GM23248 (cell line): ENCODE results near the gene TRIM21. TPM values are rescaled to one million over a fixed set of nuclear protein-coding genes. Genes with fewer than 3 reads are reported as not detected.
A peak's percentile ranks its signal among the peaks of the same experiment; 100 is the strongest.

Experiments used
- DNase-seq: peaks from one replicate; pipeline ENCODE4 v3.0.0-alpha.2; 2015
- H2AFZ ChIP-seq: fragments of 200-600 bp; sonication (generic); 2 replicates; pipeline ENCODE4 v1.6.1; 2016; ENCODE audit warnings: antibody characterized with exemption
- H3F3A ChIP-seq: fragments of 200-600 bp; sonication (generic); 2 replicates; pipeline ENCODE4 v1.6.1; 2016; ENCODE audit warnings: mild to moderate bottlenecking, antibody characterized with exemption, mixed run types; ENCODE audit not compliant: insufficient read depth
- H3K27ac ChIP-seq: fragments of 200-600 bp; sonication (generic); 2 replicates; pipeline ENCODE4 v1.5.1; 2016; ENCODE audit warnings: mild to moderate bottlenecking
- H3K27me3 ChIP-seq: fragments of 200-600 bp; sonication (generic); replicated peaks from 2 replicates; pipeline ENCODE4 v1.6.1; 2016; ENCODE audit warnings: mild to moderate bottlenecking; ENCODE audit not compliant: insufficient read depth
- H3K36me3 ChIP-seq: fragments of 200-600 bp; sonication (generic); 2 replicates; pipeline ENCODE4 v1.6.1; 2016; ENCODE audit warnings: low read depth, mild to moderate bottlenecking
- H3K4me1 ChIP-seq: fragments of 200-600 bp; sonication (generic); 2 replicates; pipeline ENCODE4 v1.6.1; 2016; ENCODE audit warnings: mild to moderate bottlenecking; ENCODE audit not compliant: insufficient read depth
- H3K4me2 ChIP-seq: fragments of 200-600 bp; sonication (generic); one replicate; pipeline ENCODE4 v1.6.1; 2016; ENCODE audit warnings: mild to moderate bottlenecking; ENCODE audit not compliant: unreplicated experiment
- H3K4me3 ChIP-seq: fragments of 200-600 bp; sonication (generic); 2 replicates; pipeline ENCODE4 v1.5.1; 2016; ENCODE audit warnings: mild to moderate bottlenecking
- H3K79me2 ChIP-seq: fragments of 200-600 bp; sonication (generic); 2 replicates; pipeline ENCODE4 v1.6.1; 2016; ENCODE audit warnings: mild to moderate bottlenecking; ENCODE audit not compliant: insufficient read depth
- H3K9ac ChIP-seq: fragments of 200-600 bp; sonication (generic); 2 replicates; pipeline ENCODE4 v1.6.1; 2016; ENCODE audit warnings: mild to moderate bottlenecking
- H3K9me2 ChIP-seq: fragments of 200-600 bp; sonication (generic); 2 replicates; pipeline ENCODE4 v1.6.1; 2016; ENCODE audit warnings: mixed run types, mild to moderate bottlenecking, moderate library complexity; ENCODE audit not compliant: insufficient read depth
- H3K9me3 ChIP-seq: fragments of 200-600 bp; sonication (generic); one replicate; pipeline ENCODE4 v1.6.1; 2017; ENCODE audit warnings: low read depth
- H4K20me1 ChIP-seq: fragments of 200-600 bp; sonication (generic); 2 replicates; pipeline ENCODE4 v1.6.0; 2016; ENCODE audit not compliant: insufficient read depth
- EZH2 ChIP-seq: fragments of 200-600 bp; sonication (generic); IDR thresholded peaks from 2 replicates; pipeline ENCODE4 v1.6.1; 2018; ENCODE audit warnings: antibody characterized with exemption, mild to moderate bottlenecking; ENCODE audit not compliant: insufficient read depth, poor library complexity, severe bottlenecking
- EZH2phosphoT487 ChIP-seq: fragments of 200-600 bp; sonication (generic); IDR thresholded peaks from 2 replicates; pipeline ENCODE4 v1.6.1; 2018; ENCODE audit warnings: antibody characterized with exemption, moderate library complexity, mild to moderate bottlenecking, low read depth; ENCODE audit not compliant: insufficient read depth
- WGBS, 2 experiments: methylation state at CpG; one replicate each; pipeline ENCODE4 v1.1.6; 2015 to 2017; ENCODE audit warnings: low lambda C conversion rate in 2 of 2, low coverage in 1 of 2; ENCODE audit errors: missing lambda C conversion rate in 2 of 2; 5-methylcytosine and 5-hydroxymethylcytosine counted together
- in situ Hi-C: fragments of 300-500 bp; cut with MboI; formaldehyde crosslinking; loops from 2 replicates; pipeline ENCODE4 v1.15.0; 2020
- polyA plus RNA-seq: library from polyadenylated mRNA; unstranded; fragments of >200 nt; fragmentation: Nextera tagmentation; extraction: Ambion mirVana; gene quantifications from 2 replicates; pipeline ENCODE4 v1.2.1, GENCODE V29; 2016
- total RNA-seq: library from RNA; depleted of rRNA; stranded (reverse); fragments of >200 nt; shearing (Covaris generic); gene quantifications from 2 replicates; pipeline ENCODE4 v1.2.3, GENCODE V29; 2014; rRNA removed

The TRIM21 gene
- total RNA-seq (9.5 and 11.6 TPM in 2 replicates), polyA plus RNA-seq (11.2 and 12.9 TPM in 2 replicates)

GRCh38 chr11:4393209-4393857 lies at the start of gene TRIM21:
TRIM21 (minus strand) TSS chr11:4393702; CDS start chr11:4390409, 3,293 bp downstream.
- Histone ChIP-seq H3K9ac (peak within 1 kb of the TSS; percentile 86), H3K36me3 (no peaks in the 10 kb centered on the region; the same call in 1 of the 2 replicates), H3K4me3 (peak within 1 kb of the TSS; percentile 98), H3F3A (no peaks in the 10 kb centered on the region), H3K4me1 (peaks cover 4% of the 10 kb centered on the region; the same call in 1 of the 2 replicates), H3K27ac (no peak within 1 kb of the TSS), H4K20me1 (no peaks in the 10 kb centered on the region), H3K9me3 (no peaks in the 10 kb centered on the region), H3K27me3 (no peaks in the 10 kb centered on the region), H2AFZ (peak within 1 kb of the TSS; percentile 97), H3K9me2 (no peaks in the 10 kb centered on the region), H3K79me2 (peaks cover 13% of the 10 kb centered on the region; the same call in 1 of the 2 replicates), H3K4me2 (peak within 1 kb of the TSS; percentile 70)
- DNase-seq = peak; percentile 91
- TF ChIP-seq EZH2phosphoT487 (no peak), EZH2 (no peak)
- 2% methylated on average over 12 to 13 of the region's 13 CpGs for WGBS, 2 experiments
- in situ Hi-C loops = no loop called here

GRCh38 chr11:4441515-4441914 lies 48.0 kb upstream of the TRIM21 start:
- TF ChIP-seq EZH2 (no peak), EZH2phosphoT487 (no peak)
- Histone ChIP-seq H3K27ac (no peak overlapping the region), H3K4me3 (no peak overlapping the region), H4K20me1 (no peaks in the 10 kb centered on the region), H3K79me2 (no peaks in the 10 kb centered on the region), H3K9me2 (no peaks in the 10 kb centered on the region), H3K9ac (no peak overlapping the region), H3K27me3 (no peaks in the 10 kb centered on the region), H3K4me2 (no peak overlapping the region), H2AFZ (no peak overlapping the region), H3K4me1 (no peaks in the 10 kb centered on the region), H3K9me3 (no peaks in the 10 kb centered on the region), H3K36me3 (no peaks in the 10 kb centered on the region), H3F3A (no peaks in the 10 kb centered on the region)
- 59 to 65% methylated on average over 3 of the region's 3 CpGs for WGBS, 2 experiments
- DNase-seq = no peak
- in situ Hi-C loops = no loop called here

- Histone ChIP-seq H4K20me1 (no peaks in the 10 kb centered on the region), H3K4me3 (no peak overlapping the region), H3K9me3 (no peaks in the 10 kb centered on the region), H3K79me2 (no peaks in the 10 kb centered on the region), H3K9ac (no peak overlapping the region), H3K4me2 (no peak overlapping the region), H3K27me3 (no peaks in the 10 kb centered on the region), H3K4me1 (no peaks in the 10 kb centered on the region), H3F3A (no peaks in the 10 kb centered on the region), H3K9me2 (no peaks in the 10 kb centered on the region), H3K36me3 (no peaks in the 10 kb centered on the region), H2AFZ (no peak overlapping the region), H3K27ac (no peak overlapping the region)
- in situ Hi-C loops = no loop called here
- DNase-seq = no peak
- WGBS, 2 experiments = 0% methylated on average over 1 of the region's 1 CpG
- no peak for TF ChIP-seq EZH2phosphoT487
- no peak for TF ChIP-seq EZH2
Measured at GRCh38 chr11:4436411-4436810, 42.9 kb upstream of the TRIM21 start.

GRCh38 chr11:4433856-4434255 lies 40.4 kb upstream of the TRIM21 start:
- 14 to 21% methylated on average over 2 of the region's 2 CpGs for WGBS, 2 experiments
- DNase-seq = no peak
- TF ChIP-seq EZH2phosphoT487 = no peak
- TF ChIP-seq EZH2 = no peak
- Histone ChIP-seq H3K4me2 (no peak overlapping the region), H3K27ac (no peak overlapping the region), H3K4me1 (no peaks in the 10 kb centered on the region), H2AFZ (no peak overlapping the region), H4K20me1 (no peaks in the 10 kb centered on the region), H3K27me3 (no peaks in the 10 kb centered on the region), H3K36me3 (no peaks in the 10 kb centered on the region), H3K9ac (no peak overlapping the region), H3K79me2 (no peaks in the 10 kb centered on the region), H3K4me3 (no peak overlapping the region), H3F3A (no peaks in the 10 kb centered on the region), H3K9me2 (no peaks in the 10 kb centered on the region), H3K9me3 (no peaks in the 10 kb centered on the region)
- in situ Hi-C loops = no loop called here
